Psoas muscle (tissue), 8 donors: ENCODE results near the gene TEX13D. TPM values are rescaled to one million over a fixed set of nuclear protein-coding genes. Genes with fewer than 3 reads are reported as not detected.

Experiments used
- ATAC-seq, 4 donors: fragments of 200-7000 bp; cut with Tn5 transposase; one replicate each; pipeline ENCODE4 v1.9.1; 2020; ENCODE audit warnings: moderate library complexity in 3 of 4, mild to moderate bottlenecking in 2 of 4
- DNase-seq, 2 donors: peaks; one replicate each; pipeline ENCODE4 v3.0.0-alpha.2; 2020
- H3K27ac ChIP-seq: fragments of 200-600 bp; one replicate; pipeline ENCODE4 v1.8.0; 2022
- H3K27me3 ChIP-seq, 3 donors: fragments of 200-600 bp in 1 of 3; one replicate each; pipeline versions ENCODE4 v1.6.1 to v1.8.0; 2013 to 2022; ENCODE audit warnings: low read length in 2 of 3, mild to moderate bottlenecking in 2 of 3, moderate library complexity in 1 of 3; ENCODE audit not compliant: insufficient read depth in 3 of 3
- H3K36me3 ChIP-seq, 2 donors: fragments of 200-600 bp in 1 of 2; one replicate each; pipeline versions ENCODE4 v1.6.1 to v1.8.0; 2013 to 2022; ENCODE audit warnings: low read depth in 1 of 2, mild to moderate bottlenecking in 1 of 2, moderate library complexity in 1 of 2; ENCODE audit not compliant: insufficient read depth in 1 of 2
- H3K4me1 ChIP-seq: fragments of 200-600 bp; one replicate; pipeline ENCODE4 v1.8.0; 2022
- H3K4me3 ChIP-seq: fragments of 200-600 bp; one replicate; pipeline ENCODE4 v1.8.0; 2022; ENCODE audit warnings: mild to moderate bottlenecking
- H3K9me3 ChIP-seq: fragments of 200-600 bp; one replicate; pipeline ENCODE4 v1.8.0; 2022
- WGBS, 3 donors: extraction: QIAGEN DNeasy Blood & Tissue Kit; methylation state at CpG; one replicate each; pipeline versions ENCODE4 v1.1.6 to v1.1.7; 2013; 5-methylcytosine and 5-hydroxymethylcytosine counted together
- intact Hi-C, 2 donors: fragments of 100-400 bp; cut with DNase I; formaldehyde crosslinking; loops; one replicate each; pipeline versions ENCODE4 v1.11.0 to v1.14.2; 2022
- polyA plus RNA-seq, 3 donors: library from polyadenylated mRNA; stranded (reverse); fragments of 200-250 nt; gene quantifications; one replicate each; pipeline ENCODE4 v1.2.3, GENCODE V29; 2013
- total RNA-seq, 4 donors: library from RNA; stranded (reverse); fragmentation: NEBNext Ultra II Directional in 2 of 4; extraction: Animal tissue kit (Norgen Biotek cat#: 25700) in 2 of 4; gene quantifications; one replicate each; pipeline versions ENCODE4 v1.2.1 to v1.2.4, GENCODE V29; 2021 to 2023
- TF ChIP-seq, protein P1 (sequence below): fragments of 200-600 bp; IDR thresholded peaks from one replicate; pipeline ENCODE4 v1.8.0; 2022; ENCODE audit warnings: antibody characterized with exemption
- donor health status: healthy with polysubstance abuse.
- donor health status: DM: no; HTN: no; CAD: no; lungs with moderate emphysema.
- donor health status: Bipolar disorder and iron deficiency.
- donor health status: healthy.
- donor health status: DM: yes; HTN: yes; CAD: no.
- donor health status: DM: no; HTN: no; CAD: no.
- donor health status: DM: no; HTN: no; CAD: no.
- donor health status: DM: yes; HTN: yes; CAD: no.

Gene TEX13D
- total and polyA plus RNA-seq, 7 donors = 0.04 TPM; not detected in 6

GRCh38 chrX:124358800-124359383 is 26.4 kb downstream of the TEX13D start:
- TF ChIP-seq, protein P1, sequence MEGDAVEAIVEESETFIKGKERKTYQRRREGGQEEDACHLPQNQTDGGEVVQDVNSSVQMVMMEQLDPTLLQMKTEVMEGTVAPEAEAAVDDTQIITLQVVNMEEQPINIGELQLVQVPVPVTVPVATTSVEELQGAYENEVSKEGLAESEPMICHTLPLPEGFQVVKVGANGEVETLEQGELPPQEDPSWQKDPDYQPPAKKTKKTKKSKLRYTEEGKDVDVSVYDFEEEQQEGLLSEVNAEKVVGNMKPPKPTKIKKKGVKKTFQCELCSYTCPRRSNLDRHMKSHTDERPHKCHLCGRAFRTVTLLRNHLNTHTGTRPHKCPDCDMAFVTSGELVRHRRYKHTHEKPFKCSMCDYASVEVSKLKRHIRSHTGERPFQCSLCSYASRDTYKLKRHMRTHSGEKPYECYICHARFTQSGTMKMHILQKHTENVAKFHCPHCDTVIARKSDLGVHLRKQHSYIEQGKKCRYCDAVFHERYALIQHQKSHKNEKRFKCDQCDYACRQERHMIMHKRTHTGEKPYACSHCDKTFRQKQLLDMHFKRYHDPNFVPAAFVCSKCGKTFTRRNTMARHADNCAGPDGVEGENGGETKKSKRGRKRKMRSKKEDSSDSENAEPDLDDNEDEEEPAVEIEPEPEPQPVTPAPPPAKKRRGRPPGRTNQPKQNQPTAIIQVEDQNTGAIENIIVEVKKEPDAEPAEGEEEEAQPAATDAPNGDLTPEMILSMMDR = no peak
- Histone ChIP-seq H3K9me3 (no peaks in the 10 kb centered on the region), H3K36me3 (no peaks in the 10 kb centered on the region), H3K4me3 (no peak overlapping the region), H3K27ac (no peak overlapping the region), H3K4me1 (no peaks in the 10 kb centered on the region), H3K27me3 (no peaks in the 10 kb centered on the region)
- no peak for DNase-seq
- intact Hi-C loops = no loop called here
- WGBS, 3 donors = 68 to 77% (median 76%) methylated on average over 3 of the region's 3 CpGs
- ATAC-seq = no peak

DNA sequence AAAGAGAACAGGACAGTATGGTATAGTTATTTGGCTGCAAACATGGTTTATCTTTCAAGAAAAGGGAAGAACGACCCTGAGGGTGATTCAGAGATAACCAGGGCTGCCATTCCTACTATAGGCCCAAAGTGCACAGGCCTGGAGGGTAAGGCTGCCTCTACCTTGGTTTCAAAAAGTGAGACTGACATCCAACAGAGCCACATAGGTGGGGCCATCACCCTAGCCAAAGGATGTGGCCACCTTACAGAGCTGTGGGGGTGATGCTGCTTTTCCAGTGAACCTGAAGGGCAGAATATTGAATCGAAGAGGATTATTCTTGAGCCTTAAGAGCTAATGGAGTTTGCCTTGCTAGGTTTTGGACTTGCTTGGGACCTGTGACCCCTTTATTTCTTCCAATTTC is 29.6 kb downstream of the TEX13D start:
- Histone ChIP-seq H3K27me3 (no peaks in the 10 kb centered on the region), H3K9me3 (no peaks in the 10 kb centered on the region), H3K36me3 (no peaks in the 10 kb centered on the region), H3K4me1 (no peaks in the 10 kb centered on the region), H3K27ac (no peak overlapping the region), H3K4me3 (no peak overlapping the region)
- ATAC-seq (no peak), DNase-seq (no peak)
- whole genome bisulfite sequencing, 3 donors = 62 to 89% (median 87%) methylated on average over 2 of the region's 2 CpGs
- intact Hi-C loops = no loop called here
- TF ChIP-seq, protein P1 = no peak

DNA sequence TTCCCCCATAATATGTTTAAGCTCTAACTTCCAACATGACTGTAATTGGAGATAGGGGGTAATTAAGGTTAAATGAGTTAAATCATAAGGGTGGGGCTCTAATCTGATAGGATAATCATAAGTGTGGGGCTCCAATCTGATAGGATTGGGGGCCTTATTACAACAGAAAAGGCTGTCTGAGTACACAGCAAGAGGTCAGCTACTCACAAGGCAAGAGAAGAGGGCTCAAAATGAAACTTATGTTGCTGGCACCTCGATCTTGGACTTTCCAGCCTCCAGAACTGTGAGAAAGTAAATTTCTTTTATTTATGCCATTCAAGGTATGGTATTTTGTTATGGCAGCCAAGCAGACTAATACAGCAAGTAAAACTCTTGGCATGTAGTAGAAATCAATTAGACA is 30.3 kb downstream of the TEX13D start:
- no peak for ATAC-seq
- 43 to 90% (median 89%) methylated on average over 1 of the region's 1 CpG for WGBS, 3 donors
- Histone ChIP-seq H3K9me3 (no peaks in the 10 kb centered on the region), H3K27me3 (no peaks in the 10 kb centered on the region), H3K27ac (no peak overlapping the region), H3K36me3 (no peaks in the 10 kb centered on the region), H3K4me1 (no peaks in the 10 kb centered on the region), H3K4me3 (no peak overlapping the region)
- intact Hi-C loops = no loop called here
- TF ChIP-seq, protein P1 = no peak
- no peak for DNase-seq

DNA sequence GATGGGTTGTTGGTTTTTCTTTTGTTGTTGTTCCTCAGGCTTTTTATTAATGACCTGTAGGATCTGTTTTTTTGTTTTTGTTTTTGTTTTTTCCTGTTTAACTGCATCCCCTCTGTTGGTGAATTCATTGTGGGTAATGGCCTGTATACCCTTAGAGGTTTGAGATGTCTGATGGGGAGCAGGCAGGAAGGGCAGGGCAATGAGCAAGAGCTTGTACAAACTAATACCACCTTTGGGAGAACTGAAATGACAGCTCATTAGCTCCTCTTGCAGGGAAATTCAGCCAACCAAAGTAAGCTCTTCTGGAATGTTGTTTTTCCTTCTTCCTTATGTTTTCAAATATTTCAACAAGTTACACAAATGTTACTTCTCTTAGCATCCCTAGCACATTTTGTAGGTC is 37.3 kb downstream of the TEX13D start:
- ATAC-seq = no peak
- no peak overlapping the region for H3K27ac ChIP-seq
- TF ChIP-seq, protein P1 = no peak
- no peaks in the 10 kb centered on the region for H3K9me3 ChIP-seq
- H3K4me1 ChIP-seq = no peaks in the 10 kb centered on the region
- DNase-seq = no peak
- H3K4me3 ChIP-seq = no peak overlapping the region
- no peaks in the 10 kb centered on the region for H3K36me3 ChIP-seq
- intact Hi-C loops = no loop called here
- no peaks in the 10 kb centered on the region for H3K27me3 ChIP-seq

GRCh38 chrX:124373348-124373747 is 40.9 kb downstream of the TEX13D start:
- TF ChIP-seq, protein P1 = no peak
- H3K9me3 ChIP-seq = no peaks in the 10 kb centered on the region
- no peaks in the 10 kb centered on the region for H3K27me3 ChIP-seq
- no peaks in the 10 kb centered on the region for H3K36me3 ChIP-seq
- DNase-seq (no peak), ATAC-seq (no peak)
- WGBS, 3 donors = 57 to 89% (median 79%) methylated on average over 1 of the region's 1 CpG
- no peak overlapping the region for H3K4me3 ChIP-seq
- intact Hi-C loops = no loop called here
- no peaks in the 10 kb centered on the region for H3K4me1 ChIP-seq
- H3K27ac ChIP-seq = no peak overlapping the region
